SK-N-MC (cell line): Measurements from ENCODE around the gene UTS2B.

Experiments
- EZH2 ChIP-seq: fragments of 200-600 bp; sonication (generic); IDR thresholded peaks from one replicate; pipeline ENCODE4 v1.6.1; 2017; ENCODE audit warnings: antibody characterized with exemption
- FOXP2 ChIP-seq: optimal IDR thresholded peaks from 2 replicates; pipeline ENCODE3; 2011; ENCODE audit warnings: mild to moderate bottlenecking, moderate library complexity; ENCODE audit not compliant: insufficient read depth; ENCODE audit errors: extremely low read length, control extremely low read depth
- POLR2AphosphoS5 ChIP-seq: IDR thresholded peaks from 2 replicates; pipeline ENCODE4 v1.6.1; 2012; ENCODE audit warnings: mild to moderate bottlenecking, low read depth, low read length, borderline replicate concordance

GRCh38 chr3:191246630-191247029 lies 83.7 kb downstream of the UTS2B start:
- TF ChIP-seq FOXP2 (no peak), POLR2AphosphoS5 (no peak), EZH2 (no peak)
